HG02840 (cell line): ENCODE measurements around the gene PPIF.

Experiments used
- ATAC-seq: cut with Tn5 transposase; IDR thresholded peaks from one replicate; pipeline ENCODE4 v1.9.1; 2021; ENCODE audit warnings: mild to moderate bottlenecking, moderate library complexity, moderate number of reproducible peaks; ENCODE audit not compliant: unreplicated experiment, low FRiP score

Gene PPIF

GRCh38 chr10:79347226-79347893, at the start of gene PPIF:
PPIF (plus strand) TSS chr10:79347469; CDS start chr10:79347549, 80 bp downstream.
- peak; percentile 74 for ATAC-seq

- no peak for ATAC-seq
Observed at GRCh38 chr10:79298403-79299244, 48.6 kb upstream of the PPIF start.

GRCh38 chr10:79299397-79300241, 47.6 kb upstream of the PPIF start:
- no peak for ATAC-seq

- ATAC-seq, result no peak
Observed at GRCh38 chr10:79300711-79301110, 46.6 kb upstream of the PPIF start.

- no peak for ATAC-seq
Observed at GRCh38 chr10:79301754-79302530, 45.3 kb upstream of the PPIF start.

GRCh38 chr10:79303631-79304478, 43.4 kb upstream of the PPIF start:
- ATAC-seq, result no peak

- ATAC-seq, result no peak
Observed at GRCh38 chr10:79304479-79305087, 42.7 kb upstream of the PPIF start.

GRCh38 chr10:79305515-79305914, 41.8 kb upstream of the PPIF start:
- no peak for ATAC-seq

GRCh38 chr10:79305988-79306387, 41.3 kb upstream of the PPIF start:
- ATAC-seq, result no peak

GRCh38 chr10:79306644-79307220, 40.5 kb upstream of the PPIF start:
- ATAC-seq, result no peak

- ATAC-seq, result no peak
Observed at GRCh38 chr10:79308016-79308415, 39.3 kb upstream of the PPIF start.

GRCh38 chr10:79308969-79309665, 38.2 kb upstream of the PPIF start:
- ATAC-seq, result no peak

- no peak for ATAC-seq
Observed at GRCh38 chr10:79310200-79310865, 36.9 kb upstream of the PPIF start.

- ATAC-seq, result no peak
Observed at GRCh38 chr10:79310911-79311573, 36.2 kb upstream of the PPIF start.

- no peak for ATAC-seq
Observed at GRCh38 chr10:79311581-79312407, 35.5 kb upstream of the PPIF start.

GRCh38 chr10:79312601-79313187, 34.6 kb upstream of the PPIF start:
- ATAC-seq, result no peak
